ENCODE measurements around the gene MAPKAPK5. TPM values are rescaled to one million over a fixed set of nuclear protein-coding genes. Genes with fewer than 3 reads are reported as not detected.
"Not testable (repeated sequence)": the region's sequence is repeated elsewhere in the genome, so short reads cannot be mapped to it uniquely, and the experiment has no call there.

The MAPKAPK5 gene
- polyA plus RNA-seq, 1 experiment = 32.5 TPM

DNA sequence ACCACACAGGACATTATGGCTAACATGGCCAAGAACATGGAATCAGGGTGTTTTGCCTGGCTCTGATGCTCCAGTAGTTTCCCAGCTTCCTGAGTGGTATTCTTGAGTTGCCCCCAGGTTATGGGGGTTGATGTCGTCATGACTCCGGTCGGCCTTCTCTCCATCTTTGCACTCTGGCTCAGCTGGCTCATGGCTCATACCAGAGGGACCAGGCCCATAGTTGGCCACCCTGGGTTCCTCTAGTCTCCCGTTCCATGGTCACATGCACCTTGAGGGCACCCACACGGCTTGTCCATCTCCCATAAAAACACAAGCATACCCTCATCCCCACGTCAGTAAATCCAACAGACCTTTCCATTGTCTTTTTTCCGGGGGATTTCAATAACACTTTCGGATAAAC, 23.7 kb upstream of the MAPKAPK5 start:
- peaks cover 5% of the 10 kb centered on the region for H3K27me3 ChIP-seq (ENCODE audit: control insufficient read depth, insufficient read depth, low read length)
- TF ChIP-seq, protein P1, sequence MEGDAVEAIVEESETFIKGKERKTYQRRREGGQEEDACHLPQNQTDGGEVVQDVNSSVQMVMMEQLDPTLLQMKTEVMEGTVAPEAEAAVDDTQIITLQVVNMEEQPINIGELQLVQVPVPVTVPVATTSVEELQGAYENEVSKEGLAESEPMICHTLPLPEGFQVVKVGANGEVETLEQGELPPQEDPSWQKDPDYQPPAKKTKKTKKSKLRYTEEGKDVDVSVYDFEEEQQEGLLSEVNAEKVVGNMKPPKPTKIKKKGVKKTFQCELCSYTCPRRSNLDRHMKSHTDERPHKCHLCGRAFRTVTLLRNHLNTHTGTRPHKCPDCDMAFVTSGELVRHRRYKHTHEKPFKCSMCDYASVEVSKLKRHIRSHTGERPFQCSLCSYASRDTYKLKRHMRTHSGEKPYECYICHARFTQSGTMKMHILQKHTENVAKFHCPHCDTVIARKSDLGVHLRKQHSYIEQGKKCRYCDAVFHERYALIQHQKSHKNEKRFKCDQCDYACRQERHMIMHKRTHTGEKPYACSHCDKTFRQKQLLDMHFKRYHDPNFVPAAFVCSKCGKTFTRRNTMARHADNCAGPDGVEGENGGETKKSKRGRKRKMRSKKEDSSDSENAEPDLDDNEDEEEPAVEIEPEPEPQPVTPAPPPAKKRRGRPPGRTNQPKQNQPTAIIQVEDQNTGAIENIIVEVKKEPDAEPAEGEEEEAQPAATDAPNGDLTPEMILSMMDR (IDR thresholded peaks at IDR 0.05; ENCODE audit: insufficient read depth, low read depth, low read length) = no peak
- DNase-seq (ENCODE audit: low read depth) = no peak
- CTCF ChIA-PET = interaction anchor here (1.4 kb wide), 1 partner anchor 13 kb away, joined by 3 read pairs; no protein-coding TSS in a partner anchor
- no peak overlapping the region for H3K4me3 ChIP-seq (ENCODE audit: low read depth, low read length)
- POLR2A ChIA-PET = no interaction called here
- no peaks in the 10 kb centered on the region for H3K36me3 ChIP-seq (ENCODE audit: control insufficient read depth, insufficient read depth, low read length)

DNA sequence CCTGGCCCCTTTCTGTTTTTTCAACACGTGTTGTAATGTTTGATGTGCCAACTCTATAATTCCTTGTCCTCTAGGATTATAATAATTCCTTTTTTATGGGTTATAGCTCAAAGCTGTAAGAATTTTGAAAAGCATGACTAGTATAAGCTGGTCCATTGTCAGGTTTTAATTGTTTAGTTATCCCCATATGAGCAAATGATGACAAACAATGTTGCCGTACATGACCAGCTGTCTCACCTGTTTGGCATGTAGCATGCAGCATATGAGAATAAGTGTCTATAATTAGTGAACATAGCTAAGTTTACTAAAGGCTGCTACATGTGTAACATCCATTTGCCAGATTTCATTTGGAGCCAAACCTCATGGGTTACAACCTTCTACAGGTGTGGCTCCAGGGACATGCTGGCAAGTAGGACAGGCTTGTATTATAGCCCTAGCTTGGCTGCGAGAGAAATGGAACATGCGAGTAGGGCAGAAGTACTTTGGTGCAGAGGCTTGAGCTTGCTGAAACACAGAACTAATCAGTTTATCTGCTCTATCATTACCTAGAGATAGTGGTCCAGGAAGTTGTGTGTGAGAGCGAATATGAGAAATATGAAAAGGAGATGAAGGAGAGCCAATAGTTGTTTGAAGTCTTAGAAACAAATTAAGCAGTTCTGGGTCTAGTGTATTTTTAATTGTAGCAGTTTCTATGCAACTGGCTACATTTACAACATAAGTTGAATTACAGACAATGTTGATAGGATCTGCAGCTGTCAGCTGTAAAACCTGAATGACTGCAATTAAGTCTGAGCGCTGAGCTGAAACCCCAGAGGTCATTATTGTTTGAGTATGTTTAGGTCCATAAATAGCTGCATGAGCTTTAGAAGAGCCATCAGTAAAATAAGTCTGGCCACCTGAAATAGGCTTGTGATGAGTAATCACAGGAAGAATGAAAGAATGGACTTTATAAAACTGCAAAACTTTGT, 22.6 kb upstream of the MAPKAPK5 start:
- Histone ChIP-seq H3K36me3 (ENCODE audit: control insufficient read depth, insufficient read depth, low read length) (no peaks in the 10 kb centered on the region), H3K4me3 (ENCODE audit: low read depth, low read length) (no peak overlapping the region), H3K27me3 (ENCODE audit: control insufficient read depth, insufficient read depth, low read length) (peaks cover 9% of the 10 kb centered on the region)
- ChIA-PET POLR2A (no interaction called here), CTCF (interaction anchor here (1.0 to 1.6 kb wide), 4 partner anchors 15 to 72 kb away, joined by 3 to 6 read pairs (median 4); no protein-coding TSS in a partner anchor)
- TF ChIP-seq, protein P1 (IDR thresholded peaks at IDR 0.05; ENCODE audit: insufficient read depth, low read depth, low read length) = no peak
- no peak for DNase-seq (ENCODE audit: low read depth)

DNA sequence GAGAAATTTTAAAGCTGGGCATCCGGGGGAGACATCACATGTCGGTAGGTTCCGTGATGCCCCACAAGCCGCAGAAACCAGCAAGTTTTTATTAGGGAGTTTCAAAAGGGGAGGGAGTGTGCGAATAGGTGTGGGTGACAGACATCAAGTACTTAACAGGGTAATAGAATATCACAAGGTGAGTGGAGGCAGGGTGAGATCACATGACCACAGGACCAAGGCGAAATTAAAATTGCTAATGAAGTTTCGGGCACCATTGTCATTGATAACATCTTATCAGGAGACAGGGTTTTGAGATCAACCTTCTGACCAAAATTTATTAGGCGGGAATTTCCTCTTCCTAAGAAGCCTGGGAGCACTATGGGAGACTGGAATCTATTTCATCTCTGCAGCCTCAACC, 21.2 kb upstream of the MAPKAPK5 start:
- H3K27me3 ChIP-seq (ENCODE audit: control insufficient read depth, insufficient read depth, low read length); H3K4me3 ChIP-seq (ENCODE audit: low read depth, low read length); DNase-seq (ENCODE audit: low read depth); H3K36me3 ChIP-seq (ENCODE audit: control insufficient read depth, insufficient read depth, low read length); CTCF ChIA-PET; POLR2A ChIA-PET: not testable (repeated sequence)

DNA sequence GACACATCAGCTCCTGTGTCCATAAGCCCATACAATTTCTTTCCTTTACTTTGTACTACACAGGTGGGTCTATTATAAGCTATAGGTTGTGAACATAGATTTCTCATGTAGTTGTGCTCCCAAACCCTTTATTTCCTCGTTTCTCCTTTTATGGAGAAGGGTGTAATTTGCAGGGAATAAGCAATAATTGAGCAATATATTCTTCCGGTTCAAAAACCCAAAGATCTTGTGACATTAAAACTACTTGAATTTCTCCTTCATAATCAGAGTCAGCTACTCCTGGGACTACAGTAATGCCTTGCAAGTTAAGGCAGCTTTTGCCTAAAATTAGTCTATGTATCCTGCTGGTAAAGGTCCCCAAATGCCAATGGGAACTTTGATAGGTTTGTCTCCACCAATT, 19.1 kb upstream of the MAPKAPK5 start:
- no peak overlapping the region for H3K4me3 ChIP-seq (ENCODE audit: low read depth, low read length)
- H3K36me3 ChIP-seq (ENCODE audit: control insufficient read depth, insufficient read depth, low read length) = no peaks in the 10 kb centered on the region
- peaks cover 9% of the 10 kb centered on the region for H3K27me3 ChIP-seq (ENCODE audit: control insufficient read depth, insufficient read depth, low read length)
- TF ChIP-seq, protein P1 (IDR thresholded peaks at IDR 0.05; ENCODE audit: insufficient read depth, low read depth, low read length) = no peak
- POLR2A ChIA-PET = no interaction called here
- DNase-seq (ENCODE audit: low read depth) = no peak
- CTCF ChIA-PET = interaction anchor here (0.8 kb wide), 1 partner anchor 19 kb away, joined by 5 read pairs; the partner anchor contains the start of gene MAPKAPK5

DNA sequence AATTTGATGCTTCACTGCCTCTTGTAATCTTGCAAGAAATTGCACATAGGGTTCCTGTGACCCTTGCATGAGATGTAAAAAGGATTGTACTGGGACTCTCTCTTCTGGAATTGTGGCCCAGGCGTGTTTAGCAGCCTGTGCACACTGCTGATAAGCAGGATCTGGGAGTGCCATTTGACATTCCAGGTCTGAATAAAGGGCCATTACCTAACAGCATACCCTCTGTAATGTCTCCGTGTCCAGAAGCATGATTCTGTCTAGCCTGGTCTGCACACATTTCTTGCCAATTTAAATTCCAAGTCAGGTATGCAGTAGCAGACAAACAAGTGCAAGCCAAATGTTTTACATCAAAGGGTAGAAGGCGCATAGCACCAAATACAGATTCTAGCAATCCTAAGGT, 18.1 kb upstream of the MAPKAPK5 start:
- Histone ChIP-seq H3K4me3 (ENCODE audit: low read depth, low read length) (no peak overlapping the region), H3K36me3 (ENCODE audit: control insufficient read depth, insufficient read depth, low read length) (no peaks in the 10 kb centered on the region)
- CTCF ChIA-PET = interaction anchor here (0.8 kb wide), 1 partner anchor 18 kb away, joined by 5 read pairs; the partner anchor contains the start of gene MAPKAPK5

More for the DNA sequence above, 18.1 kb upstream of the MAPKAPK5 start:
- no peak for DNase-seq (ENCODE audit: low read depth)
- TF ChIP-seq, protein P1 (IDR thresholded peaks at IDR 0.05; ENCODE audit: insufficient read depth, low read depth, low read length) = no peak
- POLR2A ChIA-PET = no interaction called here
- peaks cover 9% of the 10 kb centered on the region for H3K27me3 ChIP-seq (ENCODE audit: control insufficient read depth, insufficient read depth, low read length)

All from BJ (cell line).